GM12878 (cell line): Measurements from ENCODE around the gene PSMB1. TPM values are rescaled to one million over a fixed set of nuclear protein-coding genes. Genes with fewer than 3 reads are reported as not detected.

Experiments
- ATAC-seq: fragments of 200-7000 bp; cut with Tn5 transposase; 3 replicates; pipeline ENCODE4 v1.9.1; 2020; ENCODE audit warnings: mild to moderate bottlenecking, moderate library complexity
- BruUV-seq: library from RNA; stranded (reverse); fragments of 400-500 nt; replicated peaks from 2 replicates; lab custom pipeline; 2021; lab: Mats Ljungman, UMichigan
- CTCF ChIA-PET: fragments of 300-600 bp; sonication (Branson Sonifier 250); formaldehyde crosslinking; extraction: SDS; loops from one replicate; lab custom pipeline; 2021; ENCODE audit warnings: inconsistent platforms; lab: Yijun Ruan, JAX
- POLR2A ChIA-PET: fragments of 350-600 bp; formaldehyde crosslinking; extraction: SDS; loops from one replicate; lab custom pipeline; 2021; ENCODE audit warnings: inconsistent platforms; lab: Charles Lee
- RAD21 ChIA-PET: fragments of 300-600 bp; sonication (Branson Sonifier 250); formaldehyde crosslinking; loops from one replicate; lab custom pipeline; 2023; ENCODE audit warnings: antibody characterized with exemption; ENCODE audit not compliant: unreplicated experiment; lab: Charles Lee
- SMC1A ChIA-PET: fragments of 300-600 bp; sonication (Branson Sonifier 250); formaldehyde crosslinking; loops from one replicate; lab custom pipeline; 2023; ENCODE audit not compliant: unreplicated experiment, uncharacterized antibody; lab: Charles Lee
- DNase-seq: peaks from one replicate; pipeline ENCODE4 v3.0.0-alpha.2; 2011; ENCODE audit warnings: low read depth, low spot score
- FAIRE-seq: peaks from 3 replicates; lab custom pipeline; 2011; peaks lifted over from hg19 to GRCh38; lab: Jason Lieb, UNC
- H2AFZ ChIP-seq: 2 replicates; pipeline ENCODE4 v1.6.0; 2011; ENCODE audit warnings: low read depth, low read length, control low read depth; ENCODE audit not compliant: control insufficient read depth
- H3K27ac ChIP-seq: 2 replicates; pipeline ENCODE4 v1.5.1; 2011; ENCODE audit warnings: control low read depth; ENCODE audit not compliant: control insufficient read depth, insufficient read depth
- H3K27me3 ChIP-seq, 2 experiments: replicated peaks in 1 of 2; 2 replicates each; pipeline versions ENCODE4 v1.6.0 to v1.6.1; 2011; ENCODE audit warnings: low read length in 1 of 2; ENCODE audit not compliant: control insufficient read depth in 2 of 2, insufficient read depth in 2 of 2
- H3K36me3 ChIP-seq, 2 experiments: 2 replicates each; pipeline ENCODE4 v1.5.1; 2011; ENCODE audit warnings: low read length in 1 of 2; ENCODE audit not compliant: control insufficient read depth in 2 of 2, insufficient read depth in 2 of 2
- H3K4me1 ChIP-seq: 2 replicates; pipeline ENCODE4 v1.6.1; 2011; ENCODE audit warnings: mild to moderate bottlenecking, low read length, moderate library complexity, mixed read lengths; ENCODE audit not compliant: control insufficient read depth, insufficient read depth
- H3K4me2 ChIP-seq: 2 replicates; pipeline ENCODE4 v1.6.0; 2011; ENCODE audit warnings: control low read depth; ENCODE audit not compliant: control insufficient read depth, insufficient read depth
- H3K4me3 ChIP-seq: fragments of 200-600 bp; sonication (generic); 2 replicates; pipeline ENCODE4 v1.5.1; 2016
- H3K79me2 ChIP-seq: 2 replicates; pipeline ENCODE4 v1.6.0; 2011; ENCODE audit warnings: low read length; ENCODE audit not compliant: control insufficient read depth, insufficient read depth
- H3K9ac ChIP-seq: 2 replicates; pipeline ENCODE4 v1.8.0; 2011; ENCODE audit warnings: low read length, control low read depth, mixed read lengths; ENCODE audit not compliant: control insufficient read depth, insufficient read depth
- H3K9me3 ChIP-seq: replicated peaks from 3 replicates; pipeline ENCODE4 v1.5.1; 2011; ENCODE audit warnings: mild to moderate bottlenecking, low read length; ENCODE audit not compliant: control insufficient read depth, insufficient read depth
- H4K20me1 ChIP-seq: 2 replicates; pipeline ENCODE4 v1.6.0; 2011; ENCODE audit not compliant: control insufficient read depth, insufficient read depth
- BACH1 ChIP-seq: fragments of 450-650 bp; IDR thresholded peaks from 2 replicates; pipeline ENCODE4 v1.6.1; 2017; ENCODE audit warnings: mild to moderate bottlenecking, borderline replicate concordance
- ELK1 ChIP-seq: IDR thresholded peaks from 2 replicates; pipeline ENCODE4 v1.6.1; 2012; ENCODE audit warnings: low read depth, low read length, improper control_type of control experiment
- MYC ChIP-seq: IDR thresholded peaks from 2 replicates; pipeline ENCODE4 v1.6.1; 2011; ENCODE audit warnings: mild to moderate bottlenecking, low read length, moderate library complexity, inconsistent platforms; ENCODE audit not compliant: insufficient read depth, insufficient replicate concordance, insufficient read length, severe bottlenecking
- NBN ChIP-seq: fragments of 450-650 bp; IDR thresholded peaks from 2 replicates; pipeline ENCODE4 v1.6.1; 2016
- NR2F1 ChIP-seq: fragments of 450-650 bp; conservative IDR thresholded peaks from 2 replicates; pipeline ENCODE4 v1.6.1; 2017; ENCODE audit warnings: mild to moderate bottlenecking
- POLR2AphosphoS2 ChIP-seq: IDR thresholded peaks from 2 replicates; pipeline ENCODE4 v1.6.1; 2011; ENCODE audit warnings: low read depth, mild to moderate bottlenecking, low read length, improper control_type of control experiment, moderate library complexity
- SKIL ChIP-seq: fragments of 450-650 bp; IDR thresholded peaks from 2 replicates; pipeline ENCODE4 v1.6.1; 2017; ENCODE audit warnings: mild to moderate bottlenecking, low read depth, inconsistent platforms; ENCODE audit not compliant: poor library complexity, severe bottlenecking
- SRF ChIP-seq, 2 experiments: IDR thresholded peaks; 2 replicates each; pipeline ENCODE4 v1.6.1; 2011; ENCODE audit warnings: low read depth in 2 of 2, low read length in 2 of 2, mild to moderate bottlenecking in 1 of 2, moderate library complexity in 1 of 2
- TAF1 ChIP-seq: IDR thresholded peaks from 2 replicates; pipeline ENCODE4 v1.6.1; 2011; ENCODE audit warnings: mild to moderate bottlenecking, low read depth, low read length, borderline replicate concordance
- ZNF207 ChIP-seq: fragments of 450-650 bp; IDR thresholded peaks from 2 replicates; pipeline ENCODE4 v1.6.1; 2014; ENCODE audit warnings: antibody characterized with exemption, mild to moderate bottlenecking, borderline replicate concordance
- ZNF274 ChIP-seq: IDR thresholded peaks from one replicate; pipeline ENCODE4 v1.8.0; 2011; ENCODE audit not compliant: insufficient read length, insufficient read depth
- ZNF622 ChIP-seq: fragments of 450-650 bp; IDR thresholded peaks from 2 replicates; pipeline ENCODE4 v1.6.1; 2017; ENCODE audit warnings: mild to moderate bottlenecking, inconsistent platforms
- WGBS: methylation state at CpG from one replicate; pipeline ENCODE4 v1.1.6; 2016; ENCODE audit warnings: low lambda C conversion rate; ENCODE audit not compliant: insufficient replicate concordance, insufficient coverage; ENCODE audit errors: missing lambda C conversion rate; 5-methylcytosine and 5-hydroxymethylcytosine counted together
- in situ Hi-C: fragments of 300-500 bp; cut with MboI; formaldehyde crosslinking; loops from 9 replicates; pipeline ENCODE4 v1.14.3; 2018; ENCODE audit warnings: mixed read lengths
- intact Hi-C: fragments of 100-400 bp; cut with micrococcal nuclease; formaldehyde crosslinking; loops from one replicate; pipeline ENCODE4 v1.14.2; 2022; ENCODE audit not compliant: unreplicated experiment
- polyA plus RNA-seq, 11 experiments: library from polyadenylated mRNA; depleted of rRNA in 4 of 11; unstranded in 6 of 11; stranded (reverse) in 5 of 11; fragments of >200 nt; fragmentation: Nextera tagmentation in 4 of 11; fragmentation: Illumina TruSeq in 1 of 11; extraction: Ambion mirVana in 4 of 11; extraction: Trizol in 1 of 11; gene quantifications; 1 replicate in 1 of 11; 2 replicates in 10 of 11; pipeline versions ENCODE4 v1.2.1 to v1.2.3, GENCODE V29; 2011 to 2016; ENCODE audit warnings: inconsistent platforms in 2 of 11, missing spikeins in 2 of 11, low read depth in 1 of 11
- total RNA-seq, 4 experiments: library from RNA; depleted of rRNA in 3 of 4; stranded (reverse); fragments of >200 nt in 3 of 4; fragmentation: Illumina TruSeq in 1 of 4; extraction: Trizol in 1 of 4; gene quantifications; 2 replicates each; pipeline versions ENCODE4 v1.2.1 to v1.2.3, GENCODE V29; 2013 to 2021

The PSMB1 gene
- total and polyA plus RNA-seq, 10 of the 15 experiments (the other 5 are each of a cell fraction or from before 2014, with no cell fraction given): 208 to 1,317 (median 508) TPM

DNA sequence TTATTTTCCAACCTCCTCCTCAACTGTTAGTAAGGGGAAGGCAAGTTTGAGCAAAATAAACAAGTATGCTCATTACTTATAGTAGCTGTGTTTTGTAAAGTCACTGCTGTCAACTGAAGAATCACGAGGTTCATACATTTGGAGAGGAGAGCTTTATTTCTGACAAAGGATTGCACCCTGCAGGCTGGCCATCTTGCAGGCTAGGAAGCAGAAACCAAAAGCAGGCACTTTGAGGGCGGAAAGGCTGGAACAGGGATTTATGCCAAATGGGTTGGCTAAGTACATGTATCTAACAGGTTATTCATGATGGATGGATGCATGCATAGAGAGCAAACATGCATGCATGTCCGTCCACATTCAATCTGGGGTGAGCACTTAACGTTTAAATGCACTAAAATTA is 46.7 kb downstream of the PSMB1 start:
- intact Hi-C loops: no loop called here
- no peak overlapping the region for H2AFZ ChIP-seq

More for the DNA sequence above, 46.7 kb downstream of the PSMB1 start:
- Histone ChIP-seq H3K4me3 (no peak overlapping the region), H4K20me1 (no peaks in the 10 kb centered on the region), H3K9me3 (no peaks in the 10 kb centered on the region; the same call in 2 of the 3 replicates), H3K79me2 (no peaks in the 10 kb centered on the region), H3K36me3 (no peaks in the 10 kb centered on the region), H3K4me1 (no peaks in the 10 kb centered on the region), H3K27me3 (no peaks in the 10 kb centered on the region), H3K9ac (no peak overlapping the region), H3K27ac (no peak overlapping the region), H3K4me2 (no peak overlapping the region)
- DNase-seq (no peak), ATAC-seq (no peak), FAIRE-seq (no peak)
- TF ChIP-seq SKIL: no peak
- TF ChIP-seq SRF (IDR thresholded peaks at IDR 0.05; ENCODE audit: low read depth in 2 of 2, low read length in 2 of 2): no peak
- TF ChIP-seq BACH1: no peak
- no peak for TF ChIP-seq TAF1
- TF ChIP-seq ZNF622: no peak
- no peak for TF ChIP-seq MYC
- TF ChIP-seq NR2F1: no peak
- no peak for TF ChIP-seq ZNF207
- TF ChIP-seq NBN: no peak
- no peak for TF ChIP-seq POLR2AphosphoS2
- no peak for TF ChIP-seq ZNF274
- TF ChIP-seq ELK1: no peak
- SMC1A ChIA-PET: interaction anchor here (1.1 to 3.6 kb wide), 4 partner anchors 11 to 75 kb away, joined by 3 to 9 read pairs (median 3); no protein-coding TSS in a partner anchor
- no TSS peak for BruUV-seq
- in situ Hi-C loops: no loop called here
- RAD21 ChIA-PET: no interaction called here
- WGBS: 0% methylated on average over 4 of the region's 4 CpGs
- CTCF ChIA-PET: interaction anchor here (1.0 kb wide), 1 partner anchor 11 kb away, joined by 3 read pairs; no protein-coding TSS in a partner anchor
- POLR2A ChIA-PET: no interaction called here
